ENCODE measurements around the gene PSMD11.

DNA sequence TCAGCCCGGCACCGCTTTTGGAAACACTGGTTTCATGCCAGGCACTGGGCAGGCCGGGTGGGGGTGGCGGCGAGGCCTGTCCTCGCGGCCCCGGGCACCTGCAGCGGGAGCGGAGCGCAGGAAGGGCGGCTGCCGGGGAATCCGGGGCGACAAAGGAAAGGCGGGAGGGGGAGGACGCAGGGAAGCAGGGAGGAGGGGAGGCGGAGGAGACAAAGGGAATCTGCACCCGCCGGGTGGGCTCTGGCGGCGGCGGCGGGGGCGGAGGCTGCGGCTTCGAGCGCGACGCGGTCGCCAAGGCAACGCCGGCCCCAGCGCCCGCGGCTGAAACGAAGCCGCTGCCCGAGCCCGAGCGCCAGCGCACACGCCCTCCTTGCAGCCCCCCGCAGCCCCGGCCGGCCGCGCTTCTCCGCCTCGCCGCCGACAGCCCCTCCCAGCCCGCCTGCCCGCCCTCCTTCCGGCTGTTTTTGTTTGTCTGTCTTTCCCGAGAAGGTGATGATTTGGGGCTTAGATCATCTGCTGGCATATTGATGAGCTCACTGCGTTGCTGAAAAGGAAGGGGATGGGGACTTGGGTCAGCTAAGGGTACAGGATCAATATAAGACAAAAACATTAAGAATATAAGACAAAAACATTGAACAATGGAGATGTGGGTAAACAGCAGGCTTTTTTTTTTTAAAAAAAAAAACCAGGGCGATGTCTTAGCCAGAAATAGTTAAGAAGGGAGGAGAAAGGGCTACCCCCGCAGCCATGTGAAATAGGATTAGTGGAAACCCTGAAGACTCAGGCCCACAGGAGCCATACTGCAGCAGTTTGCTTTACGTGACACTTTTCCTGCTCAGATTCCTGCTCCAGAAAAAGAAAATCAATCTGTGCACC lies 75.2 kb downstream of the PSMD11 start:
- TF ChIP-seq YY1 (tag by site-specific recombination; IDR thresholded peaks at IDR 0.05): no peak
- TF ChIP-seq, protein P1, sequence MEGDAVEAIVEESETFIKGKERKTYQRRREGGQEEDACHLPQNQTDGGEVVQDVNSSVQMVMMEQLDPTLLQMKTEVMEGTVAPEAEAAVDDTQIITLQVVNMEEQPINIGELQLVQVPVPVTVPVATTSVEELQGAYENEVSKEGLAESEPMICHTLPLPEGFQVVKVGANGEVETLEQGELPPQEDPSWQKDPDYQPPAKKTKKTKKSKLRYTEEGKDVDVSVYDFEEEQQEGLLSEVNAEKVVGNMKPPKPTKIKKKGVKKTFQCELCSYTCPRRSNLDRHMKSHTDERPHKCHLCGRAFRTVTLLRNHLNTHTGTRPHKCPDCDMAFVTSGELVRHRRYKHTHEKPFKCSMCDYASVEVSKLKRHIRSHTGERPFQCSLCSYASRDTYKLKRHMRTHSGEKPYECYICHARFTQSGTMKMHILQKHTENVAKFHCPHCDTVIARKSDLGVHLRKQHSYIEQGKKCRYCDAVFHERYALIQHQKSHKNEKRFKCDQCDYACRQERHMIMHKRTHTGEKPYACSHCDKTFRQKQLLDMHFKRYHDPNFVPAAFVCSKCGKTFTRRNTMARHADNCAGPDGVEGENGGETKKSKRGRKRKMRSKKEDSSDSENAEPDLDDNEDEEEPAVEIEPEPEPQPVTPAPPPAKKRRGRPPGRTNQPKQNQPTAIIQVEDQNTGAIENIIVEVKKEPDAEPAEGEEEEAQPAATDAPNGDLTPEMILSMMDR (tag by site-specific recombination; IDR thresholded peaks at IDR 0.05): no peak
- TF ChIP-seq, protein P2, sequence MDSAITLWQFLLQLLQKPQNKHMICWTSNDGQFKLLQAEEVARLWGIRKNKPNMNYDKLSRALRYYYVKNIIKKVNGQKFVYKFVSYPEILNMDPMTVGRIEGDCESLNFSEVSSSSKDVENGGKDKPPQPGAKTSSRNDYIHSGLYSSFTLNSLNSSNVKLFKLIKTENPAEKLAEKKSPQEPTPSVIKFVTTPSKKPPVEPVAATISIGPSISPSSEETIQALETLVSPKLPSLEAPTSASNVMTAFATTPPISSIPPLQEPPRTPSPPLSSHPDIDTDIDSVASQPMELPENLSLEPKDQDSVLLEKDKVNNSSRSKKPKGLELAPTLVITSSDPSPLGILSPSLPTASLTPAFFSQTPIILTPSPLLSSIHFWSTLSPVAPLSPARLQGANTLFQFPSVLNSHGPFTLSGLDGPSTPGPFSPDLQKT (IDR thresholded peaks at IDR 0.05; ENCODE audit: borderline replicate concordance, low read depth, low read length): no peak
- TF ChIP-seq SP2 (tag by site-specific recombination; IDR thresholded peaks at IDR 0.05): peak; percentile 54
- TF ChIP-seq ZEB2 (tag by site-specific recombination; IDR thresholded peaks at IDR 0.05): peak; percentile 31; the same call in 1 of the 2 replicates
